Body of pancreas (tissue), 4 donors: ENCODE data around the gene NGEF. TPM values are rescaled to one million over a fixed set of nuclear protein-coding genes. Genes with fewer than 3 reads are reported as not detected.

Source experiments
- ATAC-seq: fragments of 150-250 bp; one replicate; pipeline ENCODE4 v1.9.1; 2016
- DNase-seq, 4 donors: peaks; one replicate each; pipeline ENCODE4 v3.0.0-alpha.2; 2019
- H3K27ac ChIP-seq, 4 donors: fragments of 200-600 bp; sonication (generic); 1 replicate in 3 of 4; 2 replicates in 1 of 4; pipeline versions ENCODE4 v1.5.1 to v1.6.1; 2016 to 2019; ENCODE audit warnings: mild to moderate bottlenecking in 1 of 4, mixed read lengths in 1 of 4, moderate library complexity in 1 of 4
- H3K27me3 ChIP-seq, 2 donors: fragments of 200-600 bp; sonication (generic); one replicate each; pipeline ENCODE4 v1.6.0; 2016; ENCODE audit warnings: mild to moderate bottlenecking in 1 of 2
- H3K36me3 ChIP-seq, 2 donors: fragments of 200-600 bp; sonication (generic); replicated peaks in 1 of 2; 2 replicates each; pipeline ENCODE4 v1.5.1; 2016; ENCODE audit warnings: low read depth in 2 of 2; ENCODE audit not compliant: insufficient read depth in 1 of 2
- H3K4me1 ChIP-seq: fragments of 200-600 bp; sonication (generic); one replicate; pipeline ENCODE4 v1.6.0; 2016
- H3K4me3 ChIP-seq, 2 donors: fragments of 200-600 bp; sonication (generic); 1 replicate in 1 of 2; 2 replicates in 1 of 2; pipeline ENCODE4 v1.5.1; 2016 to 2019
- H3K9me3 ChIP-seq, 3 donors: fragments of 200-600 bp; sonication (generic); 1 replicate in 2 of 3; 2 replicates in 1 of 3; pipeline ENCODE4 v1.5.1; 2016
- CTCF ChIP-seq, 7 experiments: fragments of 450-650 bp in 4 of 7; fragments of 200-600 bp in 3 of 7; sonication (generic) in 3 of 7; IDR thresholded peaks; one replicate each; pipeline ENCODE4 v1.5.1; 2016 to 2019; ENCODE audit warnings: antibody characterized with exemption in 7 of 7
- POLR2A ChIP-seq, 3 donors: fragments of 450-650 bp; IDR thresholded peaks; one replicate each; pipeline ENCODE4 v1.6.1; 2016; ENCODE audit warnings: antibody characterized with exemption in 3 of 3, mild to moderate bottlenecking in 2 of 3
- WGBS, 2 donors: methylation state at CpG; one replicate each; pipeline ENCODE4 v1.1.5; 2017; 5-methylcytosine and 5-hydroxymethylcytosine counted together
- intact Hi-C: fragments of 100-400 bp; cut with DNase I; formaldehyde crosslinking; loops from one replicate; pipeline ENCODE4 v1.15.1; 2023
- total RNA-seq, 2 donors: library from RNA; depleted of rRNA; stranded (reverse); fragments of >200 nt; gene quantifications; one replicate each; pipeline ENCODE4 v1.1.0, GENCODE V29; 2016

Gene NGEF
- total RNA-seq, 2 donors from 2014 or later = 4.9 to 7.0 TPM

DNA sequence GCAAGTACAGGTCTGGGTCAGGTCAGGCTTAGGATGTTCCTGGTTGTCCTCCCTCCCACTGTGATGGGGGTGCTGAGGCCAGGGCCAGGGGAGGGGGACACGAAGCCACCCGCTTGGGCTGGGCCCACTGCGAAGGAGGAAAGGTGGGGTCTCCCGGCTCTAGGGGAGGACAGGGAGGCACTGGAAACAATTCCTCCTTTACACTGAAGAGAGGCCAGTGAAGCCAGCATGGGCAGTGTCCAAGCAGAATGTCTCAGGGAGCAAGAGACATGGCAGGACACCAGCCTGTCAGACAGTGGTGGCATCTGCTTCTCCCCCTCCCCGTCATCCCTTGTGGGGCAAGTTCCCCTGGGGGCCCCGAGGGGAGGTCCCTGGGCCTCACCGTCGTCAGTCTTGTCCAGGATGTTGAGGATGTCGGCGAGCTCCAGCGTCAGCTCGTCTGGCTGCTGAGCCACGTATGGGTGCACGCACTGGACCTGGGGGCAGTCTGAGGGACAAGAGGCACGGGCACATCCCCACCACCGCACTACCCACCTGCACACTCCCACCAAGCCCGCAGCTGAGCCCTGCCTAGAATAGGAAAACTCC, 132.2 kb downstream of the NGEF start:
- TF ChIP-seq POLR2A (IDR thresholded peaks at IDR 0.05) (no peak), CTCF (IDR thresholded peaks at IDR 0.05) (no peak)
- peaks cover 7% of the 10 kb centered on the region for H3K4me1 ChIP-seq
- 73 to 74% methylated on average over 3 to 14 of the region's 17 CpGs for WGBS, 2 donors
- H3K4me3 ChIP-seq = no peak overlapping the region
- H3K36me3 ChIP-seq = no peaks in the 10 kb centered on the region
- ATAC-seq = no peak
- no peaks in the 10 kb centered on the region for H3K27me3 ChIP-seq
- intact Hi-C loops = loop anchor here (10.0 kb wide), 1 partner anchor 154 kb away; the partner anchor contains the start of gene NEU2
- DNase-seq = no peak
- H3K9me3 ChIP-seq = no peaks in the 10 kb centered on the region
- no peak overlapping the region for H3K27ac ChIP-seq

DNA sequence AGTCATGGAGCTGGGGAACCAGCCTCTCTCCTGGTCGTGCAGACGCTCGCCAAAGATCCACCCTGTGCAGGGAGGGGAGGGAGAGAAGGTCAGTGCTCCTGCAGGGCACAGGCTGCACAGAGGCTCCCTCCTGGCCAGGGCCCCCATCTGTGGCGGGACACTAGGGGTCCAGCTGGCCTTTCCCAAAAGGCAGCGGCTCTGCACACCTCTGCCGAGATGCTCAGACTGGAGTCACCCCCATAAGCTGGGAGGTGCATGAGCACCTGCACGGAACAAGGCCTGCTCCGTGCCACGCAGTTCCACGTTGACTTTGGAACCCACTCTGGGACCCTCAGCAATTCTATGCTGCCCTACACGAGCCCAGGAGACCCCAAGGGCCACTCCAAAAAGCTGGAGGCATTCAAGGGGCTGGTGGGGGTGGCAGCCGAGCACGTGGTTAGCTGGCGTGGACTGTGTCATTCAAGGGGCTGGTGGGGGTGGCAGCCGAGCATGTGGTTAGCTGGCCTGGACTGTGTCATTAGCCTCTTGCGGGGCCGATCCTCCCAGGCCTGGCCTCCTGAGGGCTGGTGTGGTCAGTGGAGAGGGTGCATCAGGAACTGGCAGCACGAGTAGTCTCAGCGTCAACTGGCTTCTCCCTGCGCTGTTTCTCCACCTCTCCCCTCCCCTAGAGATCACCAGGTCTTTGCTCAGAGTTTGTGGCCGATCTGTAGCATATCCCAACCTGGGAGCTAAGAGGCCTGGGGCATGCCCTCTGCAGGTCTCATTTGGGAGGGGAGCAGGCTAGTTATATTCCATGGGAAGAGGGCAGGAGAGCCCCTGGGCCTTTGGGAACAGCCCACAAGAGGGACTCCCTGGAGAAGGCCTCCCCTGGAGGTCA, 133.2 kb downstream of the NGEF start:
- no peak for DNase-seq
- H3K27ac ChIP-seq = no peak overlapping the region
- intact Hi-C loops = loop anchor here (10.0 kb wide), 1 partner anchor 155 kb away; the partner anchor contains the start of gene NEU2
- no peaks in the 10 kb centered on the region for H3K36me3 ChIP-seq
- no peaks in the 10 kb centered on the region for H3K9me3 ChIP-seq
- H3K4me1 ChIP-seq = peaks cover 14% of the 10 kb centered on the region
- H3K4me3 ChIP-seq = no peak overlapping the region
- TF ChIP-seq CTCF (IDR thresholded peaks at IDR 0.05) = no peak
- no peak for TF ChIP-seq POLR2A (IDR thresholded peaks at IDR 0.05)
- H3K27me3 ChIP-seq = no peaks in the 10 kb centered on the region
- 84 to 87% methylated on average over 15 to 20 of the region's 21 CpGs for WGBS, 2 donors
- ATAC-seq = no peak

DNA sequence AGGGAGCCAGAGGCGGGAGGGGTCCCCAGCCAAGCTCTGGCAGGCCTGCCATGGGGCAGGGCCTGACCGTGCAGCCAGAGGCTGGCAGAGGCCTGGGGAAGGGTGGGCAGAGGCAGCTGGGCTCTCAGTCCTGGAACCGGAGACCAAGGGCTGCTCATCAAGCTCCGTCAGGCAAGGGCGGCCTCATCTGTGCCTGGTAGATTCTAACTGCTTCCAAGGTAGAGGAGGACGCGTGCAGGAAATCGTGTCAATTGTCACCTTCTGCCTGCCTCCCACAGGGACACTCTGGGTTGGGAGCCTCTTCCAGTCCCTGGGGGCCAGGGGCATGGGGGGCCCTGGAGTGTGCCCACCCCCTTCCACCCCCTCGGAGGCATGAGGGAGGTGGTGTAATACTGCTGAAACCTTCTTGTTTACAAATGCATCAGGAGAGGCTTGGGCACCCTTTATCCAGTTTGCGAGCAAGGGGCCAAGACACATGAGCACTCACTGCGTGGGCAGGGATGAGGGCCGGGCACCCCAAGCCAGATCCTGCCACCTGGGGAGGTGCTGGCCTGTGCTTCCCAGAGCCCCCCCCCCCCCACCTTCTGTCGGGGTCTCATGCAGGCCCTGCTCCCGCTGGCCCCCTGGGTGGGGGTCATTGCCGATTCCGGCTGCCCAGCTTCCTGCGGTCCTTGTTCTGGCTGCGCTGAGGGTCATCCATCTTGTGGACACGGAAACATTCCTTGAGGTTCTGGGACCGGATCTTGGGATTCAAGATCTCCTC, 134.0 kb downstream of the NGEF start:
- Histone ChIP-seq H3K4me1 (peaks cover 14% of the 10 kb centered on the region), H3K4me3 (no peak overlapping the region), H3K27ac (no peak overlapping the region), H3K9me3 (no peaks in the 10 kb centered on the region), H3K36me3 (no peaks in the 10 kb centered on the region), H3K27me3 (no peaks in the 10 kb centered on the region)
- intact Hi-C loops = no loop called here
- ATAC-seq (no peak), DNase-seq (no peak)
- TF ChIP-seq POLR2A (IDR thresholded peaks at IDR 0.05) (no peak), CTCF (IDR thresholded peaks at IDR 0.05) (no peak)
- WGBS, 2 donors = 86 to 90% methylated on average over 4 to 20 of the region's 20 CpGs

GRCh38 chr2:232877940-232878511, 135.0 kb downstream of the NGEF start:
- peaks cover 14% of the 10 kb centered on the region for H3K4me1 ChIP-seq
- no peak overlapping the region for H3K4me3 ChIP-seq
- intact Hi-C loops = no loop called here
- TF ChIP-seq CTCF (IDR thresholded peaks at IDR 0.05) (no peak), POLR2A (IDR thresholded peaks at IDR 0.05) (no peak)
- ATAC-seq (no peak), DNase-seq (no peak)
- no peaks in the 10 kb centered on the region for H3K9me3 ChIP-seq
- no peaks in the 10 kb centered on the region for H3K27me3 ChIP-seq
- WGBS, 2 donors = 90 to 94% methylated on average over 10 to 13 of the region's 13 CpGs
- H3K27ac ChIP-seq = no peak overlapping the region
- no peaks in the 10 kb centered on the region for H3K36me3 ChIP-seq
